ENCODE data around the gene AMHR2. TPM values are rescaled to one million over a fixed set of nuclear protein-coding genes. Genes with fewer than 3 reads are reported as not detected.

Gene AMHR2
- total and polyA plus RNA-seq, 2 of the 4 experiments (the other 2 are of a cell fraction): not detected

GRCh38 chr12:53430116-53430515 is 6.5 kb downstream of the AMHR2 start:
- Histone ChIP-seq H2BK5ac (ENCODE audit: low read depth, low read length, poor library complexity, severe bottlenecking) (no peak overlapping the region), H2AFZ (replicated peaks; ENCODE audit: low read length, poor library complexity) (no peak overlapping the region), H3K9me3 (ENCODE audit: control insufficient read depth, insufficient read depth, low read length) (no peaks in the 10 kb centered on the region), H3K36me3 (ENCODE audit: control insufficient read depth, insufficient read depth, low read length) (no peaks in the 10 kb centered on the region), H3K56ac (ENCODE audit: extremely low read depth, insufficient read depth, low read length) (no peak overlapping the region), H3K18ac (ENCODE audit: low read depth, low read length) (no peak overlapping the region), H2AK9ac (replicated peaks; ENCODE audit: low read depth, low read length, poor library complexity) (peak overlapping the region; percentile 76), H3K4me1 (ENCODE audit: control insufficient read depth, insufficient read depth, low read length) (peaks cover 5% of the 10 kb centered on the region; the same call in 1 of the 2 replicates), H4K20me1 (ENCODE audit: insufficient read depth, low read length) (peaks cover 6% of the 10 kb centered on the region), H3K23ac (ENCODE audit: low read depth, low read length) (no peak overlapping the region), H3K4ac (ENCODE audit: low read depth, low read length) (no peak overlapping the region), H3K4me3 (ENCODE audit: insufficient read depth, low read depth, low read length) (no peak overlapping the region), H4K5ac (ENCODE audit: low read depth, low read length) (no peak overlapping the region), H3K4me2 (ENCODE audit: low read depth, low read length) (no peak overlapping the region), H2AK5ac (ENCODE audit: low read depth, low read length) (peak overlapping the region; percentile 35), H4K8ac (ENCODE audit: low read depth in 2 of 2, low read length in 2 of 2) (no peak overlapping the region), H2BK120ac (ENCODE audit: low read depth, low read length) (no peak overlapping the region), H3K14ac (replicated peaks; ENCODE audit: low read depth, low read length) (no peak overlapping the region), H2BK15ac (ENCODE audit: low read depth, low read length) (no peak overlapping the region), H3K9ac (ENCODE audit: low read depth, low read length) (no peak overlapping the region), H3K27me3 (ENCODE audit: control insufficient read depth, insufficient read depth, low read length) (peaks cover 2% of the 10 kb centered on the region; the same call in 1 of the 2 replicates), H3K79me1 (ENCODE audit: low read depth in 1 of 2, low read length in 2 of 2) (no peaks in the 10 kb centered on the region), H4K91ac (ENCODE audit: insufficient read depth, low read depth, low read length) (no peak overlapping the region), H2BK20ac (ENCODE audit: low read depth, low read length) (no peak overlapping the region), H3K27ac (ENCODE audit: insufficient read depth, low read length) (no peak overlapping the region), H3K9me1 (ENCODE audit: insufficient read depth, low read length) (peaks cover 18% of the 10 kb centered on the region; the same call in 1 of the 2 replicates)
- dilution Hi-C loops (cut with HindIII; ENCODE audit: low sequenced_read_pairs, unreplicated experiment) (no loop called here), in situ Hi-C loops (cut with MboI; ENCODE audit: low sequenced_read_pairs) (no loop called here), intact Hi-C loops (cut with micrococcal nuclease) (no loop called here)
- BruUV-seq (replicated peaks): no TSS peak
- 83% methylated on average over 3 of the region's 5 CpGs; no CpG with 5 or more reads in 1 of the 2 experiments for WGBS, 2 experiments (ENCODE audit: extremely low coverage in 2 of 2, insufficient read length in 1 of 2)
- DNase-seq (no peak), ATAC-seq (ENCODE audit: low read depth) (no peak)
- ChIA-PET CTCF (no interaction called here), POLR2A (ENCODE audit: unreplicated experiment) (no interaction called here)
- TF ChIP-seq BHLHE40 (IDR thresholded peaks at IDR 0.05; ENCODE audit: low read depth, low read length): no peak
- TF ChIP-seq POLR2A (IDR thresholded peaks at IDR 0.05; ENCODE audit: low read depth, low read length): no peak
- no peak for TF ChIP-seq MAZ (IDR thresholded peaks at IDR 0.05; ENCODE audit: borderline replicate concordance, low read depth, low read length)
- TF ChIP-seq ELK1 (IDR thresholded peaks at IDR 0.05; ENCODE audit: borderline replicate concordance, low read depth, low read length): no peak
- no peak for TF ChIP-seq SMC3 (IDR thresholded peaks at IDR 0.05; ENCODE audit: low read depth, low read length)
- no peak for TF ChIP-seq CEBPB (IDR thresholded peaks at IDR 0.05; ENCODE audit: low read depth, low read length)
- no peak for TF ChIP-seq RAD21 (IDR thresholded peaks at IDR 0.05; ENCODE audit: low read length)
- no peak for TF ChIP-seq MXI1 (IDR thresholded peaks at IDR 0.05; ENCODE audit: borderline replicate concordance, low read depth, low read length)
- no peak for TF ChIP-seq RFX5 (IDR thresholded peaks at IDR 0.05; ENCODE audit: low read depth, low read length)
- TF ChIP-seq MAFK (IDR thresholded peaks at IDR 0.05; ENCODE audit: low read depth, low read length): no peak
- no peak for TF ChIP-seq NFE2L2 (IDR thresholded peaks at IDR 0.05; ENCODE audit: low read depth, low read length)
- no peak for TF ChIP-seq USF2 (IDR thresholded peaks at IDR 0.05; ENCODE audit: low read depth, low read length)
- no peak for TF ChIP-seq CHD1 (IDR thresholded peaks at IDR 0.05; ENCODE audit: low read depth, low read length)
- TF ChIP-seq FOS (IDR thresholded peaks at IDR 0.05; ENCODE audit: low read depth, low read length): no peak
- no peak for TF ChIP-seq RCOR1 (IDR thresholded peaks at IDR 0.05; ENCODE audit: insufficient replicate concordance, low read length)
- TF ChIP-seq, protein P1, sequence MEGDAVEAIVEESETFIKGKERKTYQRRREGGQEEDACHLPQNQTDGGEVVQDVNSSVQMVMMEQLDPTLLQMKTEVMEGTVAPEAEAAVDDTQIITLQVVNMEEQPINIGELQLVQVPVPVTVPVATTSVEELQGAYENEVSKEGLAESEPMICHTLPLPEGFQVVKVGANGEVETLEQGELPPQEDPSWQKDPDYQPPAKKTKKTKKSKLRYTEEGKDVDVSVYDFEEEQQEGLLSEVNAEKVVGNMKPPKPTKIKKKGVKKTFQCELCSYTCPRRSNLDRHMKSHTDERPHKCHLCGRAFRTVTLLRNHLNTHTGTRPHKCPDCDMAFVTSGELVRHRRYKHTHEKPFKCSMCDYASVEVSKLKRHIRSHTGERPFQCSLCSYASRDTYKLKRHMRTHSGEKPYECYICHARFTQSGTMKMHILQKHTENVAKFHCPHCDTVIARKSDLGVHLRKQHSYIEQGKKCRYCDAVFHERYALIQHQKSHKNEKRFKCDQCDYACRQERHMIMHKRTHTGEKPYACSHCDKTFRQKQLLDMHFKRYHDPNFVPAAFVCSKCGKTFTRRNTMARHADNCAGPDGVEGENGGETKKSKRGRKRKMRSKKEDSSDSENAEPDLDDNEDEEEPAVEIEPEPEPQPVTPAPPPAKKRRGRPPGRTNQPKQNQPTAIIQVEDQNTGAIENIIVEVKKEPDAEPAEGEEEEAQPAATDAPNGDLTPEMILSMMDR (conservative IDR thresholded peaks at IDR 0.05; ENCODE audit: low read depth, low read length): no peak

Data from IMR-90 (cell line).